ENCODE results near the gene ADGRL2.

The ADGRL2 gene

DNA sequence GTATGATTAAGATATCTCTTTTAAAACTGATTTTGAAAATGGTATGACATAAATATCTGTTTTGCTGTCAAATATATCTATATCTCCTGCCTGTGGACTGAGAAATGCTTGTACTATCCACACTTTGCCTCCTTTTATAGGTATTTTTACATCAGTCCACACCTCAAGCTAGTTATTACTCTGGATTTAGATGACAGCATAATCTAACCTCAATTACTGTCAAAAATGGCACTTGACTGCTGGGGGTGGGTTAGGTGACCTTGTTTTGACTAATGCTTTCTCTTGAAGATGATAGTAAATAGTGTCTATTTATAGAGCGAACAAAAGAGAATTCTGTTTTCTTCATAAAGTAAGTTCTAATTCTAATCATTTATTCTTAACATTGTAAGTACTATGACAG is 9.1 kb downstream of the ADGRL2 start:
- H3K4me1 ChIP-seq (ENCODE audit: control insufficient read depth, insufficient read depth, low read length), result no peaks in the 10 kb centered on the region
- no peaks in the 10 kb centered on the region for H3K36me3 ChIP-seq (ENCODE audit: insufficient read depth, low read length)
- H3K4me3 ChIP-seq (ENCODE audit: low read length), result no peak overlapping the region
- peaks cover 39% of the 10 kb centered on the region for H3K27me3 ChIP-seq (ENCODE audit: control insufficient read depth, insufficient read depth, low read length)
- H3K4me2 ChIP-seq (ENCODE audit: low read length), result no peak overlapping the region
- H3K9ac ChIP-seq (ENCODE audit: low read depth, low read length), result no peak overlapping the region
- no peaks in the 10 kb centered on the region for H3K9me3 ChIP-seq (replicated peaks; ENCODE audit: low read length)

DNA sequence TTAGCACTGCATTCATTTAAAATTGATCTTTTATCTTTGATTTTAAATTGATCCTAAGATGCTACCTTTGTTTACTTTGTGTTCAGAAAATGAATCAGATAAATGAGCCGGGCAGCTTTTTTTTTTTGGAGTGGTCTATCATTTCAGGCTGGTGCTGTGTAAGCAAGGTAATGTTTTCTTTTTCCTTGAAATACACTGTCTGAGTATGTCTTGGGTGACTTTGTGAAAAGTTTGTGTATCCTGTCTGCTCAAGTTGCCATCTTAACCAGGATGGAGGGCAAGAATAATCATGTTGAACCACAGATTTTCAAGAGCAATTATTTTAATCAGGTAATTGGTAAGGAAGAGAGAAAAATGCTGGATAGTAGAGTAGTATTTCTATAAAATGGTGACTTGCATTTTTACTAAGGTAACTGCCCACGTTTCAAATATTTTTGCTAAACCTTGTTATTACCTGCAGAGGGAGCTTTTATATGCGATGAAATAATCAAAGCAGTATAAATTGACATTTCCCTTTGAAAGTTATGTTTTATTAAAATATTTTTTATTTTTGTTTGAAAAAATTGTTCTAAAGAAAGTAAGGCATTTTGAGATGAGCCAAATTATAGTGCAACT is 11.1 kb downstream of the ADGRL2 start:
- Histone ChIP-seq H3K9ac (ENCODE audit: low read depth, low read length) (no peak overlapping the region), H3K36me3 (ENCODE audit: insufficient read depth, low read length) (no peaks in the 10 kb centered on the region), H3K27me3 (ENCODE audit: control insufficient read depth, insufficient read depth, low read length) (peaks cover 20% of the 10 kb centered on the region), H3K9me3 (replicated peaks; ENCODE audit: low read length) (no peaks in the 10 kb centered on the region), H3K4me3 (ENCODE audit: low read length) (no peak overlapping the region), H3K4me2 (ENCODE audit: low read length) (no peak overlapping the region), H3K4me1 (ENCODE audit: control insufficient read depth, insufficient read depth, low read length) (no peaks in the 10 kb centered on the region)

DNA sequence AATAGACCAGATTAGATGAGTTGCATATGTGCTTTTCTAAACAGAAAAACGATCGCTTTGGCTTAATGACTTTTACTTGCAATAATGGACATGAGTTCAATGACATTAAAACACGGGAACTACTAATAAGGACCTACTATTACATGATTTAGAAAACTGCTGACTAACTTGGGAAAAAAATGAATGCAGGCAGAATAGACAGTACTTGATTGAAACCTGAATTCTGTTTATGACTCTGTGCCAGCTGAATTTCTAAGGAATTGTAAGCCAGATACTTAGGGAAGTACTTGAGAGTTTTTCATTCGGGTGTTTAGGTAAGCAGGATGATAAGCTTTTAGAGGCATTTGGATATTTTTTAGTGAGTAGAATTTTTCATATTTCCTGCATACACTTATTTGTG is 12.0 kb downstream of the ADGRL2 start:
- Histone ChIP-seq H3K4me2 (ENCODE audit: low read length) (no peak overlapping the region), H3K27me3 (ENCODE audit: control insufficient read depth, insufficient read depth, low read length) (peaks cover 12% of the 10 kb centered on the region), H3K4me3 (ENCODE audit: low read length) (no peak overlapping the region), H3K36me3 (ENCODE audit: insufficient read depth, low read length) (no peaks in the 10 kb centered on the region), H3K4me1 (ENCODE audit: control insufficient read depth, insufficient read depth, low read length) (no peaks in the 10 kb centered on the region), H3K9me3 (replicated peaks; ENCODE audit: low read length) (no peaks in the 10 kb centered on the region), H3K9ac (ENCODE audit: low read depth, low read length) (no peak overlapping the region)

DNA sequence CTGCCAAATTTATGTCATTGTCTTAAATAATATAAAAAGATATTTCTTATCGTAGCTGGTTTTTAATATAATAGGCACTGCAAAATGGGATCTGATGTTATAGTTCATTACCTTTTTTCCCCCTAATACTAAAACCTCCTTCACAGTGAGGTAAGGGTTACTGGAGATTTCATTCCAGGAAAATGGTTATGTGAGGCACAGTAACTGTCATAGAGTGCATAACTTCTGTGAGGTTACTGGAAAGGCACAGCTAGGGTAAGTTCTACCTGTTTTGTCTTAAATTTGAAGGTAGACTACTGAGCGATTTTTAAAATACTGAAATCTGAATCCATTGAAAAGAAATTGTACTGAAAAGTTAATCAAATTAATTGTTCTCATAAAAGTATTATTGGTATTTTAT is 13.0 kb downstream of the ADGRL2 start:
- H3K9me3 ChIP-seq (replicated peaks; ENCODE audit: low read length), result no peaks in the 10 kb centered on the region
- no peak overlapping the region for H3K4me3 ChIP-seq (ENCODE audit: low read length)
- peaks cover 12% of the 10 kb centered on the region for H3K27me3 ChIP-seq (ENCODE audit: control insufficient read depth, insufficient read depth, low read length)
- H3K4me2 ChIP-seq (ENCODE audit: low read length), result no peak overlapping the region
- no peak overlapping the region for H3K9ac ChIP-seq (ENCODE audit: low read depth, low read length)
- H3K36me3 ChIP-seq (ENCODE audit: insufficient read depth, low read length), result no peaks in the 10 kb centered on the region
- H3K4me1 ChIP-seq (ENCODE audit: control insufficient read depth, insufficient read depth, low read length), result no peaks in the 10 kb centered on the region

GRCh38 chr1:81819613-81820012 is 18.9 kb downstream of the ADGRL2 start:
- no peaks in the 10 kb centered on the region for H3K36me3 ChIP-seq (ENCODE audit: insufficient read depth, low read length)
- no peaks in the 10 kb centered on the region for H3K4me1 ChIP-seq (ENCODE audit: control insufficient read depth, insufficient read depth, low read length)
- H3K4me2 ChIP-seq (ENCODE audit: low read length), result no peak overlapping the region
- H3K4me3 ChIP-seq (ENCODE audit: low read length), result no peak overlapping the region
- no peak overlapping the region for H3K9ac ChIP-seq (ENCODE audit: low read depth, low read length)
- H3K9me3 ChIP-seq (replicated peaks; ENCODE audit: low read length), result no peaks in the 10 kb centered on the region
- H3K27me3 ChIP-seq (ENCODE audit: control insufficient read depth, insufficient read depth, low read length), result no peaks in the 10 kb centered on the region

DNA sequence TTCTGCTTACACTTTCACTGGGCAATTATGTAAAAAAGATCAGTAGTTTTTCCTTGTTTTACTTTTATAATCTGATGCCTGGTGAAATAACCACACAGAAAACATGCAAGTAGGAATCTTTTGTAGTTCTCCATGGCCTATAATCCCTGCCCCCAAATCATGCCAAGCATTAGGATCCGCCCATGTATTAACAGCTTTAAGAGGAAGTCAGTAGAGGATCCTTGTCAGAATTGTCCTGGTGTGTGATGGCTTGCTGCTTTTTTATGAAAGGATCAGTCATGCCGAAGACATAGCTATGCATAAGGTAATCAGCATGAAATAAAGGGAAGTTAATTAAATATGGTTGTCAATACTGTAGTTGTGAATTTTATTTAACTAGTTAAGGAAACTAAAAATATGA is 20.0 kb downstream of the ADGRL2 start:
- no peaks in the 10 kb centered on the region for H3K27me3 ChIP-seq (ENCODE audit: control insufficient read depth, insufficient read depth, low read length)
- H3K9me3 ChIP-seq (replicated peaks; ENCODE audit: low read length), result no peaks in the 10 kb centered on the region
- no peaks in the 10 kb centered on the region for H3K36me3 ChIP-seq (ENCODE audit: insufficient read depth, low read length)
- no peak overlapping the region for H3K9ac ChIP-seq (ENCODE audit: low read depth, low read length)
- H3K4me1 ChIP-seq (ENCODE audit: control insufficient read depth, insufficient read depth, low read length), result no peaks in the 10 kb centered on the region
- H3K4me2 ChIP-seq (ENCODE audit: low read length), result no peak overlapping the region
- no peak overlapping the region for H3K4me3 ChIP-seq (ENCODE audit: low read length)

- Histone ChIP-seq H3K36me3 (ENCODE audit: insufficient read depth, low read length) (no peaks in the 10 kb centered on the region), H3K9me3 (replicated peaks; ENCODE audit: low read length) (no peaks in the 10 kb centered on the region), H3K4me3 (ENCODE audit: low read length) (no peak overlapping the region), H3K4me2 (ENCODE audit: low read length) (no peak overlapping the region), H3K4me1 (ENCODE audit: control insufficient read depth, insufficient read depth, low read length) (no peaks in the 10 kb centered on the region), H3K27me3 (ENCODE audit: control insufficient read depth, insufficient read depth, low read length) (no peaks in the 10 kb centered on the region), H3K9ac (ENCODE audit: low read depth, low read length) (no peak overlapping the region)
These were observed 22.3 kb downstream of the ADGRL2 start for GRCh38 chr1:81823082-81823481.

GRCh38 chr1:81824759-81825158 is 24.0 kb downstream of the ADGRL2 start:
- H3K4me1 ChIP-seq (ENCODE audit: control insufficient read depth, insufficient read depth, low read length), result no peaks in the 10 kb centered on the region
- H3K4me2 ChIP-seq (ENCODE audit: low read length), result no peak overlapping the region
- H3K36me3 ChIP-seq (ENCODE audit: insufficient read depth, low read length), result no peaks in the 10 kb centered on the region
- H3K9ac ChIP-seq (ENCODE audit: low read depth, low read length), result no peak overlapping the region
- no peaks in the 10 kb centered on the region for H3K27me3 ChIP-seq (ENCODE audit: control insufficient read depth, insufficient read depth, low read length)
- no peaks in the 10 kb centered on the region for H3K9me3 ChIP-seq (replicated peaks; ENCODE audit: low read length)
- H3K4me3 ChIP-seq (ENCODE audit: low read length), result no peak overlapping the region

DNA sequence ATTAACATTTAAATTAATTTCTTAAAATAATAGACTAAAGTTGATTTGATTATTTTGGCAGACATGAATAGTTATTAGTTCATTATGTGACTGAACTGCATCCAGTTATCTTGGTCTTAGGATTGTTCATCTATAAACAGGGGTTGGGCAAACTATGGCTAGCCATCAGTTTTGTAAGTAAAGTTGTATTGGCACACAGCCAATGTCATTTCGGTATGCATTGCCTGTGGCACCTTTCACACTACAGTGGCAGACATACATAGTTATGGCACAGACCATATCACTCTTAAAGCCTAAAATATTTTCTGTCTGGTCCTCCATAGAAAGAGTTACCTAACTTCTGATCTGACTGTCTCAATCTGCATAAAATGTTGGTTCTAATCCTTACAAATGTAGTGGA is 27.2 kb downstream of the ADGRL2 start:
- Histone ChIP-seq H3K27me3 (ENCODE audit: control insufficient read depth, insufficient read depth, low read length) (no peaks in the 10 kb centered on the region), H3K4me1 (ENCODE audit: control insufficient read depth, insufficient read depth, low read length) (no peaks in the 10 kb centered on the region), H3K9ac (ENCODE audit: low read depth, low read length) (no peak overlapping the region), H3K36me3 (ENCODE audit: insufficient read depth, low read length) (no peaks in the 10 kb centered on the region), H3K9me3 (replicated peaks; ENCODE audit: low read length) (no peaks in the 10 kb centered on the region), H3K4me2 (ENCODE audit: low read length) (no peak overlapping the region), H3K4me3 (ENCODE audit: low read length) (no peak overlapping the region)

GRCh38 chr1:81832573-81832972 is 31.8 kb downstream of the ADGRL2 start:
- H3K27me3 ChIP-seq (ENCODE audit: control insufficient read depth, insufficient read depth, low read length), result peaks cover 3% of the 10 kb centered on the region

DNA sequence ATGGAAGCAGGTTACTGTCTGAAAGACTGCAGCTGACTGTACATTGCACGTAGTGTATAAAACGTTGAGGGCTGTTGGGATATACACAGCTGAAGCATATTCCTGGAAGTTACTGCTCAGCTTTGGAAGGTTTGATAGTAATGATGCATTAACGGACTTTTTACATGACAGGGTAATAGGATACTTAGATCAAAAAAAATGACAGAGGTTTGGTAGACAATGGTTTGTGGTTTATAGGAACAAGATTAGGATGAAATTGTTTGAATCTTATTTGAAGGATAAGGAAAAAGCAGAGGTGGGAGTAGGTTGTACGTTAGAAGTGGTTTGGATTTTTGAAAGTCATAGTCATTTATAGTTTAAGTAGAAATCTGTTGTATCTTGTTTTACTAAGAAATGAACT is 33.0 kb downstream of the ADGRL2 start:
- no peaks in the 10 kb centered on the region for H3K36me3 ChIP-seq (ENCODE audit: insufficient read depth, low read length)
- no peak overlapping the region for H3K4me2 ChIP-seq (ENCODE audit: low read length)
- H3K9ac ChIP-seq (ENCODE audit: low read depth, low read length), result no peak overlapping the region
- no peaks in the 10 kb centered on the region for H3K9me3 ChIP-seq (replicated peaks; ENCODE audit: low read length)
- H3K27me3 ChIP-seq (ENCODE audit: control insufficient read depth, insufficient read depth, low read length), result peaks cover 3% of the 10 kb centered on the region
- H3K4me3 ChIP-seq (ENCODE audit: low read length), result no peak overlapping the region
- no peaks in the 10 kb centered on the region for H3K4me1 ChIP-seq (ENCODE audit: control insufficient read depth, insufficient read depth, low read length)

More at GRCh38 chr1:81832573-81832972, 31.8 kb downstream of the ADGRL2 start:
- no peaks in the 10 kb centered on the region for H3K9me3 ChIP-seq (replicated peaks; ENCODE audit: low read length)
- H3K36me3 ChIP-seq (ENCODE audit: insufficient read depth, low read length), result no peaks in the 10 kb centered on the region
- H3K4me2 ChIP-seq (ENCODE audit: low read length), result no peak overlapping the region
- H3K4me3 ChIP-seq (ENCODE audit: low read length), result no peak overlapping the region
- H3K4me1 ChIP-seq (ENCODE audit: control insufficient read depth, insufficient read depth, low read length), result no peaks in the 10 kb centered on the region
- H3K9ac ChIP-seq (ENCODE audit: low read depth, low read length), result no peak overlapping the region

DNA sequence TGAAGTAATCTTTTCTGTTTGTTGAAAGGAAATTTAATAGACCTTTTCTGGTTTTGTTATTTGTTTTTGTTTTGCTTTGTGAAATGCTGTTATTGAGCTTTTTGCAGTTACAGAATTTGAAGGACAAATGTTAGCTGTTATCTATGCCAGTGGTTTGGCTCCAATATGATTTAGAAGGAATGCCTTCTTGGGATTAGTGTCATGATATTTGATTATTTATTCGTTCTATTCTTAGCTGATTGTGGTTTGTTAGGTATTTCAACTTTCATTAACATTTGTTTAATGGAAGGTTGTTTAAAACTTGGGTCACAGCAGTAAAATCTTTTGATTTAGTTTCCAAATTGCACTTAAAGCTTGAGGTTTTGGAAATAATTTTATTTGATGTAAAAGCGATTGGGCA is 33.5 kb downstream of the ADGRL2 start:
- Histone ChIP-seq H3K4me3 (ENCODE audit: low read length) (no peak overlapping the region), H3K4me1 (ENCODE audit: control insufficient read depth, insufficient read depth, low read length) (no peaks in the 10 kb centered on the region), H3K4me2 (ENCODE audit: low read length) (no peak overlapping the region), H3K36me3 (ENCODE audit: insufficient read depth, low read length) (no peaks in the 10 kb centered on the region), H3K9ac (ENCODE audit: low read depth, low read length) (no peak overlapping the region), H3K27me3 (ENCODE audit: control insufficient read depth, insufficient read depth, low read length) (peaks cover 3% of the 10 kb centered on the region), H3K9me3 (replicated peaks; ENCODE audit: low read length) (no peaks in the 10 kb centered on the region)

All from skeletal muscle satellite cell (primary cell).